Measurements from ENCODE around the gene LRRC36.

Gene LRRC36

GRCh38 chr16:67326472-67327309, at the start of gene LRRC36, which contains the start of gene KCTD19 (continued):
- TF ChIP-seq ZNF214 (tag by site-specific recombination; IDR thresholded peaks at IDR 0.05; ENCODE audit: borderline replicate concordance) (no peak), SETDB1 (IDR thresholded peaks at IDR 0.05; ENCODE audit: insufficient read length, low read length) (no peak), ELK4 (IDR thresholded peaks at IDR 0.05; ENCODE audit: borderline replicate concordance, low read depth, low read length) (no peak), EGR2 (tag by site-specific recombination; IDR thresholded peaks at IDR 0.05; ENCODE audit: low read depth) (no peak), ZNF114 (tag by site-specific recombination; IDR thresholded peaks at IDR 0.05) (no peak), ZNF202 (tag by site-specific recombination; IDR thresholded peaks at IDR 0.05; ENCODE audit: borderline replicate concordance) (0 out of 2 replicates have a peak, but pooled peaks have one; percentile 51), ZXDB (tag by site-specific recombination; IDR thresholded peaks at IDR 0.05) (peak; percentile 67; the same call in 1 of the 2 replicates), ZNF24 (tag by site-specific recombination; IDR thresholded peaks at IDR 0.05) (no peak), ZFHX2 (tag by site-specific recombination; conservative IDR thresholded peaks at IDR 0.05) (no peak), ZNF561 (tag by site-specific recombination; IDR thresholded peaks at IDR 0.05; ENCODE audit: borderline replicate concordance) (peak; percentile 75; the same call in 1 of the 2 replicates), ZNF555 (tag by site-specific recombination; conservative IDR thresholded peaks at IDR 0.05) (no peak), ZNF157 (tag by site-specific recombination; IDR thresholded peaks at IDR 0.05) (no peak), ZNF146 (tag by site-specific recombination; IDR thresholded peaks at IDR 0.05) (no peak), YY2 (tag by site-specific recombination; IDR thresholded peaks at IDR 0.05) (peak; percentile 64), ZNF2 (tag by site-specific recombination; IDR thresholded peaks at IDR 0.05) (peak; percentile 93), SP2 (tag by site-specific recombination; IDR thresholded peaks at IDR 0.05) (peak; percentile 45), ZNF350 (tag by site-specific recombination; IDR thresholded peaks at IDR 0.05) (no peak), ZNF155 (tag by site-specific recombination; IDR thresholded peaks at IDR 0.05) (no peak), ZNF138 (tag by site-specific recombination; IDR thresholded peaks at IDR 0.05; ENCODE audit: borderline replicate concordance) (no peak), PATZ1 (tag by site-specific recombination; IDR thresholded peaks at IDR 0.05) (peak; percentile 72), ZNF280C (tag by site-specific recombination; IDR thresholded peaks at IDR 0.05) (no peak), SCRT2 (tag by site-specific recombination; IDR thresholded peaks at IDR 0.05) (no peak; the same call in 1 of the 2 replicates), ZSCAN23 (tag by site-specific recombination; IDR thresholded peaks at IDR 0.05) (no peak), ZNF16 (tag by site-specific recombination; IDR thresholded peaks at IDR 0.05; ENCODE audit: low read depth) (no peak), ZNF292 (tag by site-specific recombination; IDR thresholded peaks at IDR 0.05; ENCODE audit: borderline replicate concordance, low read depth) (no peak), BCL6B (tag by site-specific recombination; IDR thresholded peaks at IDR 0.05) (no peak), ZNF837 (tag by site-specific recombination; IDR thresholded peaks at IDR 0.05) (no peak), ZNF645 (tag by site-specific recombination; IDR thresholded peaks at IDR 0.05) (no peak), YY1 (tag by site-specific recombination; IDR thresholded peaks at IDR 0.05) (no peak), ZFP69B (tag by site-specific recombination; IDR thresholded peaks at IDR 0.05) (no peak; the same call in 1 of the 2 replicates), ZNF670 (tag by site-specific recombination; IDR thresholded peaks at IDR 0.05; ENCODE audit: low read depth) (no peak), ZNF830 (tag by site-specific recombination; IDR thresholded peaks at IDR 0.05; ENCODE audit: low read depth) (no peak), ZNF677 (tag by site-specific recombination; IDR thresholded peaks at IDR 0.05) (no peak), OSR2 (tag by site-specific recombination; IDR thresholded peaks at IDR 0.05) (no peak)
